Cardiac fibroblast (primary cell): ENCODE results near the gene NOTCH4.

Experiments
- DNase-seq, 2 donors: peaks; one replicate each; pipeline versions ENCODE4 v3.0.0 to v3.0.0-alpha.2; 2010; ENCODE audit warnings: low read depth in 2 of 2
- H3K4me3 ChIP-seq, 2 donors: replicated peaks in 1 of 2; 1 replicate in 1 of 2; 2 replicates in 1 of 2; pipeline ENCODE4 v1.5.1; 2011; ENCODE audit warnings: low read depth in 2 of 2, low read length in 2 of 2, mild to moderate bottlenecking in 2 of 2, moderate library complexity in 1 of 2
- CTCF ChIP-seq: IDR thresholded peaks from one replicate; pipeline ENCODE4 v1.5.1; 2011; ENCODE audit warnings: low read depth, mild to moderate bottlenecking, low read length, inconsistent platforms

Gene NOTCH4

DNA sequence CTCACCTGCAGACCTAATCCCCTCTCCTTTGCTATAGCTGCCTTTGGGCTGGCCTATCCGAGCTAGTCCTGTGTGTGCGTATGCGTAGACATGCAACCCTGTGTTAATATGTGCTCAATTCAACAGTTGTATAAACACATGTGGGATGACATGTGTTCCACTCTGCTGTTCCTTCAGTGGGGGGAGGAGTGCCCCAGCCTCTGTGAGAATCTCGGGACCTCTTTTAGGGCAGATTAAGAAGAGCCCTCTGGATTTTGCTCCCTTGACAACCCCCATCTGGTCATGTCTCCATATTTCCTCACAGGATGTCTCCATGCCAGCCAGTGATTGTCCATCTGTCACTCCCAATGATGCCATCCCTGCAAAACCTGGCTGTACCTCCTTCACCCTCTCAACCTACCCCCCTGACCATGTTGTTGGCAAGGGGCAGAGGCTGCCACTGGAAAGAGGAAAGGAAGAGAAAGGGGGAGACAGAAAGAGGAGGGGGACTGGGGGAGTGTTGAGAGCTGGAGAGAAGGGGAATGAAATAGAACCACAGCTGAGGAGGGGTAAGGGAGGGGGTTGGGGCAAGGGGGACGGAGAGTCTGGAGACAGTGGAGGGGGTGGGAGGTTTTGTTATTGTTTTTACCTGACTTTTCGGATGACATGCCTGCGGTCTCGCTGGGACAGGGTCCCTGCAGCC lies 72.5 kb downstream of the NOTCH4 start:
- peak overlapping the region; percentile 42 for H3K4me3 ChIP-seq
- no peak for DNase-seq
- no peak for TF ChIP-seq CTCF

DNA sequence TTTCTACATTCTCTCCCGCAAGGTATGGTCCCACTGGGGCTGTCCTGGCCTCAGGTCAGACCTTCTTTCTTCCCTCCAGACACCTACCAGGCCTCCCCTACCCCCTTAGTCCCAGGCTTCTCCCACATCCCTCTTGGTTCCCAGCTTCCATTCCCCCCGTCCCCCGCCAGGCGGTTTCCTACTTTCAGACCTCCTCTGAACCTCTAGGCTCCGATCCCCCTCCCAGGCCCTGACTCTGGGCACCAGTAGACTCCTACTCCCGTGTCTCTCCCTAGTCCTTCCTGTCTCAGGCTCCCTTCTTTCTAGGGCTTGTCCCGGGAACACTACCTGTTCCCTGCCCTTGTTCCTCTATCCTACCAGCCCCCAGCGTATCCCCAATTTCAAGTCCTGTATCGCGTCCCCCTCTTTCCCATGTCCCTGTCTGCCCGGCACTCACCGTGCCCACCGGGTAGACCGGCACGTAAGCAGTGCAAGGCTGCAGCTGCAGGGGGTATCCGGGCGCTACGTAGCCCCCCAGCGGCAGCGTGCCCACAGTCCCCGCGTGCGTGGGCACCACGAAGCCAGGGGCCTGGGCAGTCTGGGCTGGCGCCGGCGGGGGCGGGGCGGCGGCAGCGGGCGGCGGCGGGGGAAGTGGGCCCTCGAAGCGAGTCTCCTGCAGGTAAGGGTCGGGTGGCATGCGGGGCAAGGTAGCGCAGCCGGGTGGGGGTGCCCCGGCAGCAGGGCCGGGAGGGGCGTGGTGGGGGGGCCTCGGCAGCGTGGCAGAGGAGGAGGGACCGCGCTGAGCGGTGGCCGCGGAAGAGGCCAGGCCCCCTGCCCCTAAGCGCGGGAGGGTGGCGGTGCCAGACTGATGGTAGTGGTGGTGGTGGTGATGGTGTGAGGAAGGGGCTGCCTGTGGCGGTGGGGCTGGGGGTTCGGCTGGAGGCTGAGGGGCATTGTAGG lies 73.7 kb downstream of the NOTCH4 start:
- TF ChIP-seq CTCF: no peak
- no peak overlapping the region for H3K4me3 ChIP-seq
- no peak for DNase-seq

GRCh38 chr6:32149092-32149755 lies 74.6 kb downstream of the NOTCH4 start:
- no peak for DNase-seq
- H3K4me3 ChIP-seq: peak overlapping the region in 1 of 2 donors; percentile 11
- no peak for TF ChIP-seq CTCF

- H3K4me3 ChIP-seq: peak overlapping the region in 1 of 2 donors; percentile 11
- DNase-seq: peak in 1 of 2 donors; percentile 24
Measured at GRCh38 chr6:32148289-32149091, 75.4 kb downstream of the NOTCH4 start.

GRCh38 chr6:32147401-32148132 lies 76.3 kb downstream of the NOTCH4 start:
- DNase-seq: no peak
- no peak for TF ChIP-seq CTCF
- H3K4me3 ChIP-seq: no peak overlapping the region

More at GRCh38 chr6:32148289-32149091, 75.4 kb downstream of the NOTCH4 start:
- no peak for TF ChIP-seq CTCF
